Urothelium cell line (cell line): Measurements from ENCODE around the gene TREH.

Source experiments
- DNase-seq: peaks from one replicate; pipeline ENCODE4 v3.0.0; 2011; ENCODE audit warnings: low spot score, mixed read lengths
- FAIRE-seq: peaks from 2 replicates; lab custom pipeline; 2011; peaks lifted over from hg19 to GRCh38; lab: Jason Lieb, UNC

The TREH gene

GRCh38 chr11:118650366-118650765 is 29.1 kb downstream of the TREH start:
- no peak for DNase-seq
- FAIRE-seq = no peak

- FAIRE-seq = no peak
Measured at GRCh38 chr11:118649941-118650340, 29.5 kb downstream of the TREH start.

GRCh38 chr11:118648291-118648690 is 31.2 kb downstream of the TREH start:
- FAIRE-seq (no peak), DNase-seq (no peak)

More at GRCh38 chr11:118649941-118650340, 29.5 kb downstream of the TREH start:
- no peak for DNase-seq

GRCh38 chr11:118646393-118646792 is 33.1 kb downstream of the TREH start:
- DNase-seq (no peak), FAIRE-seq (no peak)

- FAIRE-seq = no peak
- no peak for DNase-seq
Measured at GRCh38 chr11:118645066-118645715, 34.3 kb downstream of the TREH start.

GRCh38 chr11:118644496-118644895 is 35.0 kb downstream of the TREH start:
- FAIRE-seq = no peak

GRCh38 chr11:118643995-118644345 is 35.5 kb downstream of the TREH start:
- no peak for DNase-seq
- no peak for FAIRE-seq

More at GRCh38 chr11:118644496-118644895, 35.0 kb downstream of the TREH start:
- no peak for DNase-seq

- FAIRE-seq (no peak), DNase-seq (no peak)
Measured at GRCh38 chr11:118643142-118643994, 36.1 kb downstream of the TREH start.

GRCh38 chr11:118641397-118642019 is 37.9 kb downstream of the TREH start:
- FAIRE-seq (no peak), DNase-seq (no peak)

GRCh38 chr11:118640332-118641154 is 38.9 kb downstream of the TREH start:
- FAIRE-seq = no peak
- DNase-seq = no peak

GRCh38 chr11:118639899-118640298 is 39.6 kb downstream of the TREH start:
- no peak for DNase-seq
- no peak for FAIRE-seq

GRCh38 chr11:118638726-118639125 is 40.7 kb downstream of the TREH start:
- DNase-seq (no peak), FAIRE-seq (no peak)

GRCh38 chr11:118636569-118637290 is 42.7 kb downstream of the TREH start:
- DNase-seq (no peak), FAIRE-seq (no peak)

- no peak for FAIRE-seq
- DNase-seq = no peak
Measured at GRCh38 chr11:118635642-118636041, 43.8 kb downstream of the TREH start.

- FAIRE-seq (no peak), DNase-seq (no peak)
Measured at GRCh38 chr11:118635237-118635591, 44.2 kb downstream of the TREH start.

GRCh38 chr11:118634431-118635236 is 44.8 kb downstream of the TREH start:
- FAIRE-seq (no peak), DNase-seq (no peak)

- FAIRE-seq = no peak
- DNase-seq = no peak
Measured at GRCh38 chr11:118633979-118634378, 45.5 kb downstream of the TREH start.

GRCh38 chr11:118633319-118633690 is 46.1 kb downstream of the TREH start:
- FAIRE-seq = no peak

GRCh38 chr11:118632577-118633318 is 46.7 kb downstream of the TREH start:
- FAIRE-seq (no peak), DNase-seq (no peak)

More at GRCh38 chr11:118633319-118633690, 46.1 kb downstream of the TREH start:
- DNase-seq = no peak
